Testis (tissue), 2 donors: ENCODE results near the gene DNM1L.

ENCODE experiments used
- CTCF ChIP-seq, 3 experiments: fragments of 450-650 bp in 2 of 3; fragments of 200-600 bp in 1 of 3; sonication (generic) in 1 of 3; IDR thresholded peaks; one replicate each; pipeline ENCODE4 v1.5.1; 2016 to 2019; ENCODE audit warnings: antibody characterized with exemption in 3 of 3, mild to moderate bottlenecking in 2 of 3, moderate library complexity in 1 of 3
- POLR2A ChIP-seq: fragments of 450-650 bp; IDR thresholded peaks from one replicate; pipeline ENCODE4 v1.6.1; 2017; ENCODE audit warnings: antibody characterized with exemption, mild to moderate bottlenecking, moderate library complexity

- TF ChIP-seq CTCF (IDR thresholded peaks at IDR 0.05), result no peak
- TF ChIP-seq POLR2A, result no peak
These were observed 9.7 kb downstream of the DNM1L start for GRCh38 chr12:32688786-32689185.
